Adipocyte (in vitro differentiated cells): Measurements from ENCODE around the gene FBLN5.

Source experiments
- DNase-seq: peaks from one replicate; pipeline ENCODE4 v3.0.0-alpha.2; 2015; ENCODE audit warnings: low read depth
- H3K27me3 ChIP-seq: replicated peaks from 2 replicates; pipeline ENCODE4 v1.7.0; 2013; ENCODE audit warnings: mild to moderate bottlenecking, low read length, moderate library complexity; ENCODE audit not compliant: control insufficient read depth, insufficient read depth
- H3K36me3 ChIP-seq: 2 replicates; pipeline ENCODE4 v1.7.0; 2013; ENCODE audit warnings: low read length, mild to moderate bottlenecking, moderate library complexity; ENCODE audit not compliant: control insufficient read depth, insufficient read depth, severe bottlenecking
- H3K4me1 ChIP-seq: 2 replicates; pipeline ENCODE4 v1.7.0; 2013; ENCODE audit warnings: mild to moderate bottlenecking, low read length, moderate library complexity; ENCODE audit not compliant: control insufficient read depth, insufficient read depth
- H3K4me3 ChIP-seq: 2 replicates; pipeline ENCODE4 v1.7.0; 2013; ENCODE audit warnings: mild to moderate bottlenecking, low read length, moderate library complexity
- H3K9ac ChIP-seq: 2 replicates; pipeline ENCODE4 v1.7.0; 2013; ENCODE audit warnings: mild to moderate bottlenecking, low read length, moderate library complexity
- H3K9me3 ChIP-seq: 2 replicates; pipeline ENCODE4 v1.7.0; 2013; ENCODE audit warnings: mild to moderate bottlenecking, low read length, moderate library complexity; ENCODE audit not compliant: control insufficient read depth

FBLN5 gene

DNA sequence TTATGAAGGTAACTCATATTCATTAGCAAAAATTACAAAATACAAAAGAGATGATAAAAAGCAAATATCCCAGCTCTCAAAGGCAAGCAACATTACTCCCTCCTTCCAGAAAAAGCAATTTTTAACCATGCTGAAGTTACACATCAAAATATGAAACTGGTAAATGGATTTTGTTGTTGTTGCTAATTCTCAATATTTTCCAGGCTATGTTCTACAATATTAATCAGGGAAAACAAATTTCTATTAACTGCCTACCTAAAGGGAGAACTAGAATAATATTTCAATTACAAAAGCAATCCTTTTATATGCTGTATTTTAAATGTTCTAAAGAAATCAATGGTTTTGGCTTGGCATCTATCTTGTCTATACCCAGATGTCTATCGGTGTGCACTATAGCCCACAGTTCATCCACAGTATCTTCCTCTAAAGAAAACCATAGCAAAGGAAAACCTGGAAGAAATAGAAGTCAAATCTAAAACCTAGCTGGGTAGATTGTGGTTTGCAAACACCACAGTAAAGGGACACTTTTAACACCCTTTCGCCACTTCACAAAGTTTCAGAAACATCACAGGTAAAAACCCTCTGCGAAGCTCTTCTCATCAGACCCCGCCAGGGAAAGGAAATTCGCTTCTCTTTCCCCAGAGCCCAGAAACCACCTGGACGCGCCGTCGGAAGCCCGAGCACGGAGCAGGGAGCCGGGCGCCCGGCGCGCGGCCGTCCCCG lies 112.1 kb downstream of the FBLN5 start:
- no peak overlapping the region for H3K4me3 ChIP-seq
- H3K9me3 ChIP-seq, result no peaks in the 10 kb centered on the region
- no peak for DNase-seq
- H3K4me1 ChIP-seq, result no peaks in the 10 kb centered on the region
- H3K36me3 ChIP-seq, result no peaks in the 10 kb centered on the region
- H3K9ac ChIP-seq, result no peak overlapping the region
- H3K27me3 ChIP-seq, result peaks cover 18% of the 10 kb centered on the region

- Histone ChIP-seq H3K4me3 (no peak overlapping the region), H3K9me3 (no peaks in the 10 kb centered on the region), H3K36me3 (no peaks in the 10 kb centered on the region), H3K4me1 (no peaks in the 10 kb centered on the region), H3K27me3 (peaks cover 18% of the 10 kb centered on the region), H3K9ac (no peak overlapping the region)
- no peak for DNase-seq
Measured at GRCh38 chr14:91834571-91834970, 112.9 kb downstream of the FBLN5 start.

DNA sequence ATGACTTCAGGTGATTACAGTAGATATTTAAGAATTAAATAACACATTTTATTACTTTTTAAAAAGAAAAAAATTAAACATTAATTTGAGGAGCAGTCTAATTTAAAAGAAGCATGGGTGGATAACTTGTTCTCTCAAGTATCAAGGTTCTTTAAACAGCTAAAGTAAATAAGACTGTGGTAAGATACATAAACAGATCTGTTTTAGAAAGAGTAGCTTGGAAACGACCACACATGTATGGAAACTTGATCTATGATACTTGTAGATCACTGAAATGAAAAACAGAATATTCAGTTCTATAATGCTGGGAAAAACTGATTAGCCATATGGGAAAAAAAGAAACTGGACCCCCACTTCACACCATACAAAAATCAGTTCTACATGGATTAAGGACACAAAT lies 116.2 kb downstream of the FBLN5 start:
- Histone ChIP-seq H3K4me3 (no peak overlapping the region), H3K36me3 (no peaks in the 10 kb centered on the region), H3K4me1 (no peaks in the 10 kb centered on the region), H3K27me3 (peaks cover 8% of the 10 kb centered on the region), H3K9me3 (no peaks in the 10 kb centered on the region), H3K9ac (no peak overlapping the region)
- DNase-seq, result no peak

GRCh38 chr14:91830777-91831176 lies 116.7 kb downstream of the FBLN5 start:
- Histone ChIP-seq H3K27me3 (peaks cover 6% of the 10 kb centered on the region), H3K36me3 (no peaks in the 10 kb centered on the region), H3K9me3 (no peaks in the 10 kb centered on the region), H3K4me3 (no peak overlapping the region), H3K9ac (no peak overlapping the region), H3K4me1 (no peaks in the 10 kb centered on the region)
- no peak for DNase-seq

GRCh38 chr14:91829511-91829910 lies 118.0 kb downstream of the FBLN5 start:
- H3K27me3 ChIP-seq, result no peaks in the 10 kb centered on the region
- no peaks in the 10 kb centered on the region for H3K4me1 ChIP-seq
- DNase-seq, result no peak
- no peaks in the 10 kb centered on the region for H3K9me3 ChIP-seq
- H3K9ac ChIP-seq, result no peak overlapping the region
- no peaks in the 10 kb centered on the region for H3K36me3 ChIP-seq
- H3K4me3 ChIP-seq, result no peak overlapping the region

DNA sequence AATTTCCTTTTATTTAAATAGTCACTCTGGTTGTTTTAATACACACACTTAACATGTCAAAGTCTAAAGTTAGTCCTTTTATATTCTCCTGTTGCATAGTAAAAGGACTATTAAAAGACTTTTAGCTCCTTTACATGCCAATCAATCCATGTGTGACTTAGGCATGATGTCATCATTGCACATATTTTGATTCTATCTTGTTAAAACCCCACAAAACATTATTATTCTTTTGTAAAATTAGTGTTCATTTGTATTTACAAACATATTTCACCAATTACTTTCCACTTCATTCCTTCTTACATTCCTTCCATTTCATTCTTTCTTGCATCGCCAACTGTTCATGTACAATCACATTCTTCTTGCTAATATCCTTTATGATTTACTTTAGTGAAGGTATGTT lies 119.7 kb downstream of the FBLN5 start:
- Histone ChIP-seq H3K4me3 (no peak overlapping the region), H3K9ac (no peak overlapping the region)
- DNase-seq, result no peak

More for the DNA sequence above, 119.7 kb downstream of the FBLN5 start:
- H3K9me3 ChIP-seq, result no peaks in the 10 kb centered on the region
- H3K36me3 ChIP-seq, result no peaks in the 10 kb centered on the region
- no peaks in the 10 kb centered on the region for H3K4me1 ChIP-seq
- H3K27me3 ChIP-seq, result no peaks in the 10 kb centered on the region
